GM12865 (cell line): Measurements from ENCODE around the gene PNPLA7.

Experiments used
- DNase-seq: peaks from one replicate; pipeline ENCODE4 v3.0.0; 2010; ENCODE audit warnings: low read depth
- H3K4me3 ChIP-seq: 2 replicates; pipeline ENCODE4 v1.5.1; 2011; ENCODE audit warnings: mild to moderate bottlenecking, low read depth, low read length, control low read depth
- CTCF ChIP-seq: IDR thresholded peaks from 2 replicates; pipeline ENCODE4 v1.5.1; 2011; ENCODE audit warnings: low read length, control low read depth, low read depth, inconsistent platforms; ENCODE audit not compliant: insufficient read depth; ENCODE audit errors: missing control alignments

Gene PNPLA7

GRCh38 chr9:137463931-137464290 lies 86.3 kb downstream of the PNPLA7 start:
- no peak overlapping the region for H3K4me3 ChIP-seq
- DNase-seq, result no peak
- no peak for TF ChIP-seq CTCF

DNA sequence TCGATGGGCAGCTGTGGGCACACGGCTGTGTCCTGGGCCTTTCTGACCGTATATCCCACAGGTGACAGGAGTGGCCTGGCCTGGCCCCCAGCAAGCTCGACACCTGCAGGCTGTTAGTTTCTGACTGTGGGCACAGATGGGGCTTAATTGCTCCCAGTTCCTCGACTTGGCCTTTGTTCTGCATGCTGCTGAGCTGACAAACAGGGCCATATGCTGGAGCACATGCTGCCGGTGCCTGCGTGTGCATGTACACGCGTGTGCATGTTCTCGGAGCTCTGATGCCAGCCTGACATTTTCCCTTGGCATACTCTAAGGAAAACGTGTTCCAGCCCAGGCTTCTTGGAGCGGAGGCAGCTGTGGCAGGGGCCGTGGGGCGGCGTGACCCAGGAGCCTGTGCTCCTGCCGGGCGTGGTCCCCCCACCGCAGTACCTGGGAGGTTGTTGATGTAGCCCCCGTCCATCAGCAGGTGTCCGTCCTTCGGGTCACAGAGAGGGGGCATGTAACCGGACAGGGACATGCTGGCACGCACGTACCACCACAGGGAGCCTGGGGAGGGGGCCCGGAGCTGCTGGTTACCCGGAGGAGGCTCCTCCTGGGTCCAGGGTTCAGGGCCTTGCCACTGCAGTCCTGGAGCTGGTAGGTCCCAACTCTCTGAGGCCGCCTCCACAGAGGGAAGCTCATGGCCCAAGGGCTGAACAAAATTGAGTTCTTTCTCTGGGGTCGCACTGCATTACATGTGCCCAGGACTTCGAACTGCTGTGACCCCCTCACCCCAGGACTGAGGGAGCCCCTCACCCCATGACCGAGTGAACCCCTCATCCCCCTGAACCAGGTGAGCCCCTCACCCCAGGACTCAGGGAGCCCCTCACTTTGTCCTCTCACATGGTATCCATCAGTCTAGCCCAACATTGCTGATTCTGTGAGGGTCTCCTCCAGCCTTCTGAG lies 86.9 kb downstream of the PNPLA7 start:
- no peak for DNase-seq
- TF ChIP-seq CTCF, result no peak
- no peak overlapping the region for H3K4me3 ChIP-seq

DNA sequence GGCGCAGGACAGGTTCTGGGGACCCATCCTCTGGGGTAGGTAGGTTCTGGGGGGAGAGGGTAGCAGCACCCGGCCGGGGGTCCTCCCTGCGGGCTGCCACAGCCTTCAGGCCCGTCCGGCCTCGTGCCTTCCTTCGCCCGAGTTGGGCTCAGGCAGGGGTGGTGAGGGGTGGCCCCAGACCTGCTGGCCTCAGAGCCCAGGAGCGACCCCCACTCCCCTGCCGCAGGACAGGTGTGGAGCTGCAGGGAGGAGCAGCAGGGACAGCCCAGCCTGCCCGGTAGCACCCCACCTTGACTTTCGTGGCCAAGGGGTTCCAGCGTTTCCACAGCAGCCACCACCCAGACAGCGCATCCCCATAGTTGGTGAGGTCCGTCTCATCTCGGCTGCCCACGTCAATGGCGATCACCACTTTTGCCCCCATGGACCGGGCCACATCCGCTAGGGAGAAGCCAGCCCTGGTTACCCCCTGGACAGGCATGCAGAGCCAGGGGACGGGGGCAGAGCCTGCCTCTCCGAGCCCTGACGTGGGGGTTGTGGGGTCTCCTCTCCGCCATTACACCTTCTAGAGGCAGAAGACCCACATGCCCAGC lies 87.7 kb downstream of the PNPLA7 start:
- peak overlapping the region; percentile 15 for H3K4me3 ChIP-seq
- no peak for DNase-seq
- no peak for TF ChIP-seq CTCF

- H3K4me3 ChIP-seq, result peak overlapping the region; percentile 22
- TF ChIP-seq CTCF, result peak; percentile 8
- peak; percentile 90 for DNase-seq
These were observed 88.4 kb downstream of the PNPLA7 start for GRCh38 chr9:137461663-137462395.

DNA sequence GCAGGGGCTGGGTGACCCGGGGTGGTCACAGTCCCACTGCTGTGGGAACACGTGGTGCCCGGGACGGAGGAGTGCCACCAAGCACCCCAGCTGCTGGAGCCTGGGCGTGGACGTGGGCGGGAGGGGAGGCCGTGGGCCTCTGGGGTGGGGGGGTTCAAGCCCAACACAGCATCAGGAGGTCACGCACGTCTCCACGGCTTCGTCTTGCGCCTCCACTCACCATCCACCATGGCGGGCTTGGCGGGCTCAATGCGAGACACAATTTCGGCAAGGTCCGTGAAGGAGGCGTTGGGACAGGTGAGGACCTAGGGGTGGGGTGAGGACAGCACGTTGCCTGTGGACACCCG lies 88.9 kb downstream of the PNPLA7 start:
- no peak for DNase-seq
- peak overlapping the region; percentile 22 for H3K4me3 ChIP-seq
- no peak for TF ChIP-seq CTCF

GRCh38 chr9:137460363-137461315 lies 89.6 kb downstream of the PNPLA7 start:
- TF ChIP-seq CTCF, result no peak
- H3K4me3 ChIP-seq, result no peak overlapping the region

More at GRCh38 chr9:137460363-137461315, 89.6 kb downstream of the PNPLA7 start:
- no peak for DNase-seq
